Measurements from ENCODE around the gene THSD7B.

The THSD7B gene

GRCh38 chr2:136798766-136799165, 33.4 kb downstream of the THSD7B start:
- H3K27me3 ChIP-seq (ENCODE audit: control insufficient read depth, insufficient read depth, low read length), result no peaks in the 10 kb centered on the region
- TF ChIP-seq, protein P1, sequence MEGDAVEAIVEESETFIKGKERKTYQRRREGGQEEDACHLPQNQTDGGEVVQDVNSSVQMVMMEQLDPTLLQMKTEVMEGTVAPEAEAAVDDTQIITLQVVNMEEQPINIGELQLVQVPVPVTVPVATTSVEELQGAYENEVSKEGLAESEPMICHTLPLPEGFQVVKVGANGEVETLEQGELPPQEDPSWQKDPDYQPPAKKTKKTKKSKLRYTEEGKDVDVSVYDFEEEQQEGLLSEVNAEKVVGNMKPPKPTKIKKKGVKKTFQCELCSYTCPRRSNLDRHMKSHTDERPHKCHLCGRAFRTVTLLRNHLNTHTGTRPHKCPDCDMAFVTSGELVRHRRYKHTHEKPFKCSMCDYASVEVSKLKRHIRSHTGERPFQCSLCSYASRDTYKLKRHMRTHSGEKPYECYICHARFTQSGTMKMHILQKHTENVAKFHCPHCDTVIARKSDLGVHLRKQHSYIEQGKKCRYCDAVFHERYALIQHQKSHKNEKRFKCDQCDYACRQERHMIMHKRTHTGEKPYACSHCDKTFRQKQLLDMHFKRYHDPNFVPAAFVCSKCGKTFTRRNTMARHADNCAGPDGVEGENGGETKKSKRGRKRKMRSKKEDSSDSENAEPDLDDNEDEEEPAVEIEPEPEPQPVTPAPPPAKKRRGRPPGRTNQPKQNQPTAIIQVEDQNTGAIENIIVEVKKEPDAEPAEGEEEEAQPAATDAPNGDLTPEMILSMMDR (IDR thresholded peaks at IDR 0.05), result no peak
- no peaks in the 10 kb centered on the region for H3K9me3 ChIP-seq (ENCODE audit: control insufficient read depth, low read length)
- no peak overlapping the region for H3K27ac ChIP-seq
- no peak overlapping the region for H3K4me2 ChIP-seq (ENCODE audit: low read length)
- no peak overlapping the region for H3K4me3 ChIP-seq (ENCODE audit: low read depth, low read length)
- no peak overlapping the region for H3K9ac ChIP-seq
- no peaks in the 10 kb centered on the region for H3K36me3 ChIP-seq (ENCODE audit: control insufficient read depth, insufficient read depth, low read length)
- H3K4me1 ChIP-seq, result no peaks in the 10 kb centered on the region
- no peaks in the 10 kb centered on the region for H3K79me2 ChIP-seq
- H2AFZ ChIP-seq, result no peak overlapping the region

- H3K4me1 ChIP-seq, result no peaks in the 10 kb centered on the region
- TF ChIP-seq, protein P1 (IDR thresholded peaks at IDR 0.05), result no peak
Observed at GRCh38 chr2:136801661-136802060, 36.3 kb downstream of the THSD7B start.

DNA sequence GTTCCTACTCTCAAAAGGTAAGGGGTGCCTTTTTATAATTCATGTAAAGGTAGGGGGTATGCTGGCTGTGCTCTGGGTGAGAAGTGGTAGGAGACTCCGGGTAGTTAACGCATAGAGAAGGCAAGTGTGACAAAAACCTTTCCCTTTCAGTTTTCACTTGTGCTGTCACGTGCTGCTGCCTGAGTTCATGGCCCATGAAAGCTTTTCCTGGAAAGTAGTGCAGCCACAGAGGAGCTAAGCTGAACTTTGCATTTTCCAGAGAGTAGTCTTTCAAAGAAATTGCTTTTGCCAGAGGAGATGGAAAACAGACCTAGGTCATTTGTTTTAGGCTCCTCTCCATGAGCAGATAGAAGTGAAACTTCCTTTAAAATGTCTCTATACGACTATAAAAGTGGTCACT, 44.7 kb downstream of the THSD7B start:
- H3K36me3 ChIP-seq (ENCODE audit: control insufficient read depth, insufficient read depth, low read length), result no peaks in the 10 kb centered on the region
- H3K27ac ChIP-seq, result no peak overlapping the region
- H2AFZ ChIP-seq, result no peak overlapping the region
- no peaks in the 10 kb centered on the region for H3K27me3 ChIP-seq (ENCODE audit: control insufficient read depth, insufficient read depth, low read length)
- TF ChIP-seq, protein P1 (IDR thresholded peaks at IDR 0.05), result no peak
- H3K79me2 ChIP-seq, result no peaks in the 10 kb centered on the region
- H3K4me3 ChIP-seq (ENCODE audit: low read depth, low read length), result no peak overlapping the region
- H3K4me1 ChIP-seq, result no peaks in the 10 kb centered on the region
- H3K9ac ChIP-seq, result no peak overlapping the region
- H3K9me3 ChIP-seq (ENCODE audit: control insufficient read depth, low read length), result peaks cover 7% of the 10 kb centered on the region
- no peak overlapping the region for H3K4me2 ChIP-seq (ENCODE audit: low read length)

More at GRCh38 chr2:136801661-136802060, 36.3 kb downstream of the THSD7B start:
- no peak overlapping the region for H3K4me2 ChIP-seq (ENCODE audit: low read length)
- no peak overlapping the region for H3K4me3 ChIP-seq (ENCODE audit: low read depth, low read length)
- no peaks in the 10 kb centered on the region for H3K79me2 ChIP-seq
- H3K9me3 ChIP-seq (ENCODE audit: control insufficient read depth, low read length), result no peaks in the 10 kb centered on the region
- H2AFZ ChIP-seq, result no peak overlapping the region
- H3K36me3 ChIP-seq (ENCODE audit: control insufficient read depth, insufficient read depth, low read length), result no peaks in the 10 kb centered on the region
- H3K27ac ChIP-seq, result no peak overlapping the region
- no peaks in the 10 kb centered on the region for H3K27me3 ChIP-seq (ENCODE audit: control insufficient read depth, insufficient read depth, low read length)
- no peak overlapping the region for H3K9ac ChIP-seq

DNA sequence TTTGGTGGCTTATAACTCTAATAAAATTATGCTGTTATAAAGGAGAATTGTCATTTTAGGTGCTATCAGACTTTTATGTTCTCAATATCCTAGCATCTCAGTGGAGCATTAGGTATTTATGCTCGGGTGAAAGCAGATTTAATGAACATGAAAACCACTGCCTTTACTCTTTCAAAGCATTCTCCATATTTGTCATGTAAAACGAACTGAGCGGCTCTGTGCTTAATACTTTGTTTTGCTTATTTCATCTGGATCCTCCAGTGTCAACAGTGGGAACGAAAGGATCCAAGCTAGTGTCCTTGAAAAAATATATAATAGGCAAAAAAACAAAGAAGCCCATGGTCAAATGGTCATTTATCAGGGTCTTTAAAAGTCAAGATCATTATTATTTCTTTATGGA, 53.5 kb downstream of the THSD7B start:
- no peaks in the 10 kb centered on the region for H3K79me2 ChIP-seq
- H3K27me3 ChIP-seq (ENCODE audit: control insufficient read depth, insufficient read depth, low read length), result no peaks in the 10 kb centered on the region
- H3K36me3 ChIP-seq (ENCODE audit: control insufficient read depth, insufficient read depth, low read length), result no peaks in the 10 kb centered on the region
- H3K9ac ChIP-seq, result no peak overlapping the region
- no peak overlapping the region for H3K27ac ChIP-seq
- no peak overlapping the region for H3K4me3 ChIP-seq (ENCODE audit: low read depth, low read length)
- no peaks in the 10 kb centered on the region for H3K4me1 ChIP-seq
- TF ChIP-seq, protein P1 (IDR thresholded peaks at IDR 0.05), result no peak
- peaks cover 3% of the 10 kb centered on the region for H3K9me3 ChIP-seq (ENCODE audit: control insufficient read depth, low read length)
- no peak overlapping the region for H3K4me2 ChIP-seq (ENCODE audit: low read length)
- H2AFZ ChIP-seq, result no peak overlapping the region

GRCh38 chr2:136823291-136823690, 57.9 kb downstream of the THSD7B start:
- no peaks in the 10 kb centered on the region for H3K27me3 ChIP-seq (ENCODE audit: control insufficient read depth, insufficient read depth, low read length)
- H2AFZ ChIP-seq, result no peak overlapping the region
- no peak overlapping the region for H3K9ac ChIP-seq
- TF ChIP-seq, protein P1 (IDR thresholded peaks at IDR 0.05), result no peak
- no peaks in the 10 kb centered on the region for H3K4me1 ChIP-seq
- H3K79me2 ChIP-seq, result no peaks in the 10 kb centered on the region
- H3K4me3 ChIP-seq (ENCODE audit: low read depth, low read length), result no peak overlapping the region
- no peaks in the 10 kb centered on the region for H3K36me3 ChIP-seq (ENCODE audit: control insufficient read depth, insufficient read depth, low read length)
- no peaks in the 10 kb centered on the region for H3K9me3 ChIP-seq (ENCODE audit: control insufficient read depth, low read length)
- H3K4me2 ChIP-seq (ENCODE audit: low read length), result no peak overlapping the region
- H3K27ac ChIP-seq, result no peak overlapping the region
